NCI-H1092 treated with DMSO at 0.1 percent for 48 hours (cell line): ENCODE results near the gene LPP.
"Not testable (repeated sequence)": the region's sequence is repeated elsewhere in the genome, so short reads cannot be mapped to it uniquely, and the experiment has no call there.

ENCODE experiments used
- DNase-seq: peaks from one replicate; lab custom pipeline; 2025; lab: John Stamatoyannopoulos, UW

Gene LPP

GRCh38 chr3:188439080-188439479 lies 285.1 kb downstream of the LPP start:
- DNase-seq: no peak

- DNase-seq: no peak
Measured at GRCh38 chr3:188440340-188440972, 286.5 kb downstream of the LPP start.

GRCh38 chr3:188442430-188442829 lies 288.5 kb downstream of the LPP start:
- DNase-seq: no peak

GRCh38 chr3:188445175-188445574 lies 291.2 kb downstream of the LPP start:
- DNase-seq: not testable (repeated sequence)

- DNase-seq: no peak
Measured at GRCh38 chr3:188446014-188446413, 292.1 kb downstream of the LPP start.

GRCh38 chr3:188446766-188447165 lies 292.8 kb downstream of the LPP start:
- no peak for DNase-seq

- no peak for DNase-seq
Measured at GRCh38 chr3:188448813-188449212, 294.9 kb downstream of the LPP start.

- DNase-seq: no peak
Measured at GRCh38 chr3:188449421-188449820, 295.5 kb downstream of the LPP start.

- DNase-seq: no peak
Measured at GRCh38 chr3:188452158-188452772, 298.3 kb downstream of the LPP start.

- DNase-seq: no peak
Measured at GRCh38 chr3:188453431-188454384, 299.8 kb downstream of the LPP start.

- DNase-seq: no peak
Measured at GRCh38 chr3:188455748-188456147, 301.8 kb downstream of the LPP start.

GRCh38 chr3:188458756-188459155 lies 304.8 kb downstream of the LPP start:
- DNase-seq: no peak

- DNase-seq: no peak
Measured at GRCh38 chr3:188465311-188465710, 311.4 kb downstream of the LPP start.

- no peak for DNase-seq
Measured at GRCh38 chr3:188468196-188468595, 314.2 kb downstream of the LPP start.

- DNase-seq: peak; percentile 11
Measured at GRCh38 chr3:188468662-188469061, 314.7 kb downstream of the LPP start.

- DNase-seq: no peak
Measured at GRCh38 chr3:188469228-188469885, 315.4 kb downstream of the LPP start.

- no peak for DNase-seq
Measured at GRCh38 chr3:188470508-188471130, 316.7 kb downstream of the LPP start.

- no peak for DNase-seq
Measured at GRCh38 chr3:188471723-188472122, 317.8 kb downstream of the LPP start.

GRCh38 chr3:188472336-188472735 lies 318.4 kb downstream of the LPP start:
- DNase-seq: no peak

GRCh38 chr3:188473045-188473444 lies 319.1 kb downstream of the LPP start:
- DNase-seq: no peak

- no peak for DNase-seq
Measured at GRCh38 chr3:188473591-188474288, 319.8 kb downstream of the LPP start.
